Endothelial cell of umbilical vein (primary cell): ENCODE data around the gene CTTN. TPM values are rescaled to one million over a fixed set of nuclear protein-coding genes. Genes with fewer than 3 reads are reported as not detected.

Source experiments
- BruUV-seq: library from RNA; stranded (reverse); fragments of 400-500 nt; replicated peaks from 2 replicates; lab custom pipeline; 2021; lab: Mats Ljungman, UMichigan
- CTCF ChIA-PET: fragments of 300-600, 350-600 bp; sonication (Branson Sonifier 250); formaldehyde crosslinking; loops from one replicate; lab custom pipeline; 2021; ENCODE audit warnings: antibody characterized with exemption, inconsistent platforms; lab: Charles Lee
- POLR2A ChIA-PET: fragments of 300-600, 350-600 bp; sonication (Branson Sonifier 250); formaldehyde crosslinking; loops from one replicate; lab custom pipeline; 2021; ENCODE audit warnings: antibody characterized with exemption, inconsistent platforms; lab: Charles Lee
- DNase-seq: peaks from one replicate; pipeline ENCODE4 v3.0.0-alpha.2; 2011; ENCODE audit warnings: low read depth, low spot score
- FAIRE-seq: peaks from 2 replicates; lab custom pipeline; 2011; peaks lifted over from hg19 to GRCh38; lab: Jason Lieb, UNC
- H2AFZ ChIP-seq: 2 replicates; pipeline ENCODE4 v1.6.0; 2012; ENCODE audit warnings: low read depth, low read length, control low read depth, inconsistent platforms
- H3K27ac ChIP-seq: 2 replicates; pipeline ENCODE4 v1.5.1; 2011; ENCODE audit warnings: low read depth, mild to moderate bottlenecking, control low read depth, low read length, moderate library complexity; ENCODE audit not compliant: insufficient read depth
- H3K27me3 ChIP-seq, 2 experiments: 2 replicates each; pipeline versions ENCODE4 v1.6.0 to v1.6.1; 2011; ENCODE audit warnings: low read length in 2 of 2, mixed read lengths in 1 of 2; ENCODE audit not compliant: control insufficient read depth in 2 of 2, insufficient read depth in 2 of 2
- H3K36me3 ChIP-seq, 2 experiments: 2 replicates in 1 of 2; 3 replicates in 1 of 2; pipeline ENCODE4 v1.5.1; 2011; ENCODE audit warnings: low read length in 2 of 2, mild to moderate bottlenecking in 1 of 2, moderate library complexity in 1 of 2; ENCODE audit not compliant: control insufficient read depth in 2 of 2, insufficient read depth in 2 of 2; ENCODE audit errors: extremely low read depth in 1 of 2
- H3K4me1 ChIP-seq: 3 replicates; pipeline ENCODE4 v1.5.1; 2011; ENCODE audit warnings: mild to moderate bottlenecking, low read length; ENCODE audit not compliant: control insufficient read depth, insufficient read depth; ENCODE audit errors: extremely low read depth
- H3K4me2 ChIP-seq: 2 replicates; pipeline ENCODE4 v1.6.1; 2011; ENCODE audit warnings: low read length, control low read depth, mixed read lengths; ENCODE audit not compliant: insufficient read depth
- H3K4me3 ChIP-seq, 3 experiments: fragments of 200-600 bp in 1 of 3; sonication (generic), shearing (Covaris generic) in 1 of 3; replicated peaks in 1 of 3; 2 replicates each; pipeline ENCODE4 v1.5.1; 2011 to 2016; ENCODE audit warnings: control low read depth in 3 of 3, low read length in 3 of 3, mild to moderate bottlenecking in 2 of 3, inconsistent platforms in 1 of 3, low read depth in 1 of 3, moderate library complexity in 1 of 3; ENCODE audit not compliant: insufficient read depth in 1 of 3
- H3K79me2 ChIP-seq: 2 replicates; pipeline ENCODE4 v1.6.0; 2012; ENCODE audit warnings: low read length, inconsistent platforms; ENCODE audit not compliant: control insufficient read depth, insufficient read depth
- H3K9ac ChIP-seq: replicated peaks from 2 replicates; pipeline ENCODE3; 2011; ENCODE audit warnings: low read length, control low read depth; ENCODE audit not compliant: insufficient read depth; ENCODE audit errors: extremely low read depth
- H3K9me1 ChIP-seq: replicated peaks from 3 replicates; pipeline ENCODE4 v1.6.0; 2011; ENCODE audit warnings: mild to moderate bottlenecking, low read length; ENCODE audit not compliant: control insufficient read depth, insufficient read depth; ENCODE audit errors: extremely low read depth
- H3K9me3 ChIP-seq: replicated peaks from 2 replicates; pipeline ENCODE4 v1.5.1; 2012; ENCODE audit warnings: low read length, inconsistent platforms; ENCODE audit not compliant: control insufficient read depth, insufficient read depth
- H4K20me1 ChIP-seq: replicated peaks from 2 replicates; pipeline ENCODE3; 2011; ENCODE audit warnings: mild to moderate bottlenecking, low read length; ENCODE audit not compliant: control insufficient read depth, insufficient read depth; ENCODE audit errors: extremely low read depth
- EZH2 ChIP-seq: IDR thresholded peaks from 2 replicates; pipeline ENCODE4 v1.6.1; 2012; ENCODE audit warnings: borderline replicate concordance, low read depth, mild to moderate bottlenecking, moderate library complexity, low read length, inconsistent platforms; ENCODE audit not compliant: severe bottlenecking
- FOS ChIP-seq: IDR thresholded peaks from 2 replicates; pipeline ENCODE4 v1.6.1; 2011; ENCODE audit warnings: mild to moderate bottlenecking, low read length, moderate library complexity, borderline replicate concordance; ENCODE audit not compliant: insufficient read depth
- GATA2 ChIP-seq: IDR thresholded peaks from 2 replicates; pipeline ENCODE4 v1.7.0; 2011; ENCODE audit warnings: low read depth, mild to moderate bottlenecking, moderate library complexity, mixed read lengths, low read length; ENCODE audit not compliant: insufficient read length, insufficient read depth
- JUN ChIP-seq: IDR thresholded peaks from 2 replicates; pipeline ENCODE4 v1.6.1; 2011; ENCODE audit warnings: borderline replicate concordance, low read depth; ENCODE audit not compliant: insufficient read length, insufficient read depth
- MYC ChIP-seq: IDR thresholded peaks from one replicate; pipeline ENCODE4 v1.6.1; 2011; ENCODE audit warnings: mild to moderate bottlenecking, low read depth, low read length
- POLR2A ChIP-seq: IDR thresholded peaks from 2 replicates; pipeline ENCODE4 v1.6.1; 2012; ENCODE audit warnings: low read depth, mild to moderate bottlenecking, control low read depth, low read length
- POLR2AphosphoS5 ChIP-seq: IDR thresholded peaks from 2 replicates; pipeline ENCODE4 v1.6.1; 2012; ENCODE audit warnings: low read depth, mild to moderate bottlenecking, control low read depth, low read length, moderate library complexity; ENCODE audit not compliant: insufficient read depth
- dilution Hi-C: fragments of 300-500 bp; cut with MboI; formaldehyde crosslinking; loops from one replicate; pipeline ENCODE4 v1.15.0; 2019; ENCODE audit warnings: low sequenced_read_pairs; ENCODE audit not compliant: extremely low pct_ligation_motif_present
- intact Hi-C: fragments of 100-400 bp; cut with micrococcal nuclease; formaldehyde crosslinking; loops from one replicate; pipeline ENCODE4 v1.10.0; 2022
- polyA plus RNA-seq, 4 experiments: library from polyadenylated mRNA; depleted of rRNA in 3 of 4; stranded (reverse) in 3 of 4; unstranded in 1 of 4; fragments of >200 nt; gene quantifications; 2 replicates each; pipeline versions ENCODE4 v1.2.1 to v1.2.3, GENCODE V29; 2011 to 2012; ENCODE audit warnings: missing spikeins in 1 of 4
- total RNA-seq: library from RNA; stranded (reverse); gene quantifications from 2 replicates; pipeline ENCODE4 v1.2.3, GENCODE V29; 2021
- TF ChIP-seq, protein P1 (sequence below), 2 donors: IDR thresholded peaks; 1 replicate in 1 of 2; 2 replicates in 1 of 2; pipeline ENCODE4 v1.5.1; 2011; ENCODE audit warnings: low read length in 2 of 2, mild to moderate bottlenecking in 2 of 2, moderate library complexity in 2 of 2, control low read depth in 1 of 2, inconsistent platforms in 1 of 2, low read depth in 1 of 2; ENCODE audit not compliant: insufficient read depth in 1 of 2; ENCODE audit errors: extremely low read depth in 1 of 2
- TF ChIP-seq, protein P2 (sequence below): IDR thresholded peaks from 2 replicates; pipeline ENCODE4 v1.6.1; 2011; ENCODE audit not compliant: insufficient read depth, insufficient read length

The CTTN gene
- total and polyA plus RNA-seq, 2 donors (not counting 3 experiments of a cell fraction or from before 2014, with no cell fraction given) = 161 to 330 TPM

- H3K4me2 ChIP-seq = no peak overlapping the region
- FAIRE-seq = no peak
- ChIA-PET CTCF (no interaction called here), POLR2A (no interaction called here)
- H3K36me3 ChIP-seq = no peaks in the 10 kb centered on the region
- no peaks in the 10 kb centered on the region for H3K79me2 ChIP-seq
- no peak overlapping the region for H3K9ac ChIP-seq
- H3K9me3 ChIP-seq = no peaks in the 10 kb centered on the region
- no peak overlapping the region for H3K27ac ChIP-seq
- dilution Hi-C loops = no loop called here
- BruUV-seq = no TSS peak
- H3K4me1 ChIP-seq = no peaks in the 10 kb centered on the region
- no peaks in the 10 kb centered on the region for H3K9me1 ChIP-seq
- no peak overlapping the region for H3K4me3 ChIP-seq
- TF ChIP-seq FOS = no peak
- TF ChIP-seq, protein P1, sequence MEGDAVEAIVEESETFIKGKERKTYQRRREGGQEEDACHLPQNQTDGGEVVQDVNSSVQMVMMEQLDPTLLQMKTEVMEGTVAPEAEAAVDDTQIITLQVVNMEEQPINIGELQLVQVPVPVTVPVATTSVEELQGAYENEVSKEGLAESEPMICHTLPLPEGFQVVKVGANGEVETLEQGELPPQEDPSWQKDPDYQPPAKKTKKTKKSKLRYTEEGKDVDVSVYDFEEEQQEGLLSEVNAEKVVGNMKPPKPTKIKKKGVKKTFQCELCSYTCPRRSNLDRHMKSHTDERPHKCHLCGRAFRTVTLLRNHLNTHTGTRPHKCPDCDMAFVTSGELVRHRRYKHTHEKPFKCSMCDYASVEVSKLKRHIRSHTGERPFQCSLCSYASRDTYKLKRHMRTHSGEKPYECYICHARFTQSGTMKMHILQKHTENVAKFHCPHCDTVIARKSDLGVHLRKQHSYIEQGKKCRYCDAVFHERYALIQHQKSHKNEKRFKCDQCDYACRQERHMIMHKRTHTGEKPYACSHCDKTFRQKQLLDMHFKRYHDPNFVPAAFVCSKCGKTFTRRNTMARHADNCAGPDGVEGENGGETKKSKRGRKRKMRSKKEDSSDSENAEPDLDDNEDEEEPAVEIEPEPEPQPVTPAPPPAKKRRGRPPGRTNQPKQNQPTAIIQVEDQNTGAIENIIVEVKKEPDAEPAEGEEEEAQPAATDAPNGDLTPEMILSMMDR (IDR thresholded peaks at IDR 0.05; ENCODE audit: extremely low read depth in 1 of 2, insufficient read depth in 1 of 2, low read depth in 1 of 2, low read length in 2 of 2) = no peak
- no peak for TF ChIP-seq MYC
- TF ChIP-seq EZH2 = no peak
- TF ChIP-seq, protein P2, sequence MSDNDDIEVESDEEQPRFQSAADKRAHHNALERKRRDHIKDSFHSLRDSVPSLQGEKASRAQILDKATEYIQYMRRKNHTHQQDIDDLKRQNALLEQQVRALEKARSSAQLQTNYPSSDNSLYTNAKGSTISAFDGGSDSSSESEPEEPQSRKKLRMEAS = no peak
- TF ChIP-seq POLR2AphosphoS5 = no peak
- TF ChIP-seq GATA2 = no peak
- no peak for TF ChIP-seq POLR2A
- TF ChIP-seq JUN = no peak
- no peak overlapping the region for H2AFZ ChIP-seq
- intact Hi-C loops = loop anchor here (10.0 kb wide), 1 partner anchor 563 kb away; no protein-coding TSS in a partner anchor
- no peak for DNase-seq
- H3K27me3 ChIP-seq = no peaks in the 10 kb centered on the region
- no peaks in the 10 kb centered on the region for H4K20me1 ChIP-seq
Observed at GRCh38 chr11:70477609-70478008, 79.3 kb downstream of the CTTN start.
